GM23338 (cell line): ENCODE measurements around the gene FRAS1. TPM values are rescaled to one million over a fixed set of nuclear protein-coding genes. Genes with fewer than 3 reads are reported as not detected.

ENCODE experiments used
- ATAC-seq: fragments of 200-7000 bp; cut with Tn5 transposase; 3 replicates; pipeline ENCODE4 v1.9.1; 2020
- DNase-seq: peaks from one replicate; pipeline ENCODE4 v3.0.0-alpha.2; 2015; ENCODE audit warnings: low spot score
- H2AFZ ChIP-seq: fragments of 200-600 bp; sonication (generic); 2 replicates; pipeline ENCODE4 v1.8.0; 2016; ENCODE audit warnings: antibody characterized with exemption, mild to moderate bottlenecking, moderate library complexity
- H3F3A ChIP-seq: fragments of 200-600 bp; sonication (generic); replicated peaks from 2 replicates; pipeline ENCODE4 v1.8.0; 2017; ENCODE audit warnings: antibody characterized with exemption, mixed run types, low read depth
- H3K27ac ChIP-seq: fragments of 200-600 bp; sonication (generic); 2 replicates; pipeline ENCODE4 v1.6.1; 2016; ENCODE audit warnings: low read depth
- H3K27me3 ChIP-seq: fragments of 200-600 bp; sonication (generic); 2 replicates; pipeline ENCODE4 v1.8.0; 2016; ENCODE audit warnings: mild to moderate bottlenecking, mixed run types, moderate library complexity; ENCODE audit not compliant: insufficient read depth
- H3K36me3 ChIP-seq: fragments of 200-600 bp; sonication (generic); 2 replicates; pipeline ENCODE4 v1.8.0; 2016; ENCODE audit warnings: mild to moderate bottlenecking; ENCODE audit not compliant: insufficient read depth
- H3K4me1 ChIP-seq: fragments of 200-600 bp; sonication (generic); 2 replicates; pipeline ENCODE4 v1.8.0; 2016; ENCODE audit warnings: mild to moderate bottlenecking, moderate library complexity; ENCODE audit not compliant: insufficient read depth
- H3K4me2 ChIP-seq: fragments of 200-600 bp; sonication (generic); 2 replicates; pipeline ENCODE4 v1.7.1; 2017; ENCODE audit warnings: mixed run types
- H3K4me3 ChIP-seq: fragments of 200-600 bp; sonication (generic); 2 replicates; pipeline ENCODE4 v1.6.1; 2016; ENCODE audit warnings: mixed run types
- H3K79me2 ChIP-seq: fragments of 200-600 bp; sonication (generic); replicated peaks from 2 replicates; pipeline ENCODE4 v1.8.0; 2017; ENCODE audit warnings: mild to moderate bottlenecking; ENCODE audit not compliant: insufficient read depth
- H3K9me2 ChIP-seq: fragments of 200-600 bp; sonication (generic); 2 replicates; pipeline ENCODE4 v1.8.0; 2017; ENCODE audit not compliant: insufficient read depth
- H4K20me1 ChIP-seq: fragments of 200-600 bp; sonication (generic); replicated peaks from 2 replicates; pipeline ENCODE4 v1.8.0; 2017; ENCODE audit warnings: mild to moderate bottlenecking; ENCODE audit not compliant: insufficient read depth
- H3K27ac Mint-ChIP-seq: 2 replicates; pipeline ENCODE4 v1.8.0; 2020; ENCODE audit warnings: inconsistent platforms, mild to moderate bottlenecking, moderate library complexity, mixed read lengths
- H3K27me3 Mint-ChIP-seq: 3 replicates; pipeline ENCODE4 v1.8.0; 2022; ENCODE audit warnings: low read depth, mild to moderate bottlenecking, moderate library complexity, mixed read lengths, inconsistent platforms; ENCODE audit not compliant: insufficient read depth, poor library complexity
- H3K36me3 Mint-ChIP-seq: 3 replicates; pipeline ENCODE4 v1.8.0; 2021; ENCODE audit warnings: low read depth, mild to moderate bottlenecking, inconsistent platforms, moderate library complexity, mixed read lengths
- H3K4me1 Mint-ChIP-seq: 3 replicates; pipeline ENCODE4 v1.8.0; 2020; ENCODE audit warnings: mild to moderate bottlenecking, inconsistent platforms, mixed read lengths
- H3K4me3 Mint-ChIP-seq: 3 replicates; pipeline ENCODE4 v1.8.0; 2021; ENCODE audit warnings: moderate library complexity, mild to moderate bottlenecking, inconsistent platforms, mixed read lengths
- H3K9me3 Mint-ChIP-seq: 3 replicates; pipeline ENCODE4 v1.8.0; 2020; ENCODE audit warnings: moderate library complexity, mild to moderate bottlenecking, inconsistent platforms, mixed read lengths
- CREB1 ChIP-seq: fragments of 250-450 bp; sonication (Bioruptor Pico); IDR thresholded peaks from 2 replicates; pipeline ENCODE4 v1.5.0; 2020; ENCODE audit warnings: low read depth, mild to moderate bottlenecking, moderate library complexity
- CTCF ChIP-seq, 2 experiments: fragments of 200-600 bp in 1 of 2; sonication (generic) in 1 of 2; conservative IDR thresholded peaks; 2 replicates each; pipeline versions ENCODE4 v1.5.1 to v1.6.1; 2016 to 2017; ENCODE audit warnings: antibody characterized with exemption in 2 of 2, low read depth in 2 of 2, mild to moderate bottlenecking in 2 of 2, moderate library complexity in 1 of 2
- EZH2phosphoT487 ChIP-seq: fragments of 200-600 bp; sonication (generic); IDR thresholded peaks from one replicate; pipeline ENCODE4 v1.8.1; 2018; ENCODE audit warnings: antibody characterized with exemption; ENCODE audit not compliant: unreplicated experiment
- NANOG ChIP-seq: IDR thresholded peaks from 2 replicates; pipeline ENCODE4 v1.6.1; 2016; ENCODE audit warnings: antibody characterized with exemption, borderline replicate concordance
- REST ChIP-seq: IDR thresholded peaks from one replicate; pipeline ENCODE4 v1.6.1; 2018; ENCODE audit warnings: antibody characterized with exemption; ENCODE audit not compliant: unreplicated experiment
- ZNF114 ChIP-seq: fragments of 250-450 bp; sonication (Bioruptor Pico); IDR thresholded peaks from 2 replicates; pipeline ENCODE4 v1.5.0; 2020; ENCODE audit warnings: mild to moderate bottlenecking, moderate library complexity
- ZNF331 ChIP-seq: fragments of 250-450 bp; sonication (Bioruptor Pico); IDR thresholded peaks from 2 replicates; pipeline ENCODE4 v1.5.0; 2020; ENCODE audit warnings: low read depth, mild to moderate bottlenecking, moderate library complexity
- polyA plus RNA-seq: library from polyadenylated mRNA; unstranded; fragments of >200 nt; fragmentation: Nextera tagmentation; extraction: Ambion mirVana; gene quantifications from 2 replicates; pipeline ENCODE4 v1.2.1, GENCODE V29; 2016
- total RNA-seq: library from RNA; depleted of rRNA; stranded (reverse); fragments of >200 nt; shearing (Covaris generic); gene quantifications from 2 replicates; pipeline ENCODE4 v1.2.3, GENCODE V29; 2014

The FRAS1 gene
- total and polyA plus RNA-seq, 2 experiments from 2014 or later = 12.4 to 108 TPM

- TF ChIP-seq REST (no peak), EZH2phosphoT487 (no peak), CREB1 (CRISPR knock-in tag) (no peak), ZNF331 (CRISPR knock-in tag) (no peak), NANOG (no peak), ZNF114 (CRISPR knock-in tag) (no peak)
These were observed 456.4 kb downstream of the FRAS1 start (continued) for GRCh38 chr4:78513411-78513975.

- H3K36me3 ChIP-seq = peaks cover 11% of the 10 kb centered on the region
These were observed 460.0 kb downstream of the FRAS1 start for GRCh38 chr4:78517050-78517652.

More at GRCh38 chr4:78517050-78517652, 460.0 kb downstream of the FRAS1 start:
- Mint-ChIP-seq H3K4me3 (no peak overlapping the region), H3K4me1 (no peaks in the 10 kb centered on the region), H3K27ac (no peak overlapping the region), H3K36me3 (peaks cover 13% of the 10 kb centered on the region), H3K9me3 (no peaks in the 10 kb centered on the region), H3K27me3 (peaks cover 4% of the 10 kb centered on the region)
- H3K27me3 ChIP-seq = no peaks in the 10 kb centered on the region
- H3F3A ChIP-seq = no peaks in the 10 kb centered on the region
- no peak overlapping the region for H2AFZ ChIP-seq
- H4K20me1 ChIP-seq = no peaks in the 10 kb centered on the region
- peak; percentile 65 for DNase-seq
- peak; percentile 47 for ATAC-seq
- no peaks in the 10 kb centered on the region for H3K4me1 ChIP-seq
- H3K79me2 ChIP-seq = no peaks in the 10 kb centered on the region
- H3K4me2 ChIP-seq = no peak overlapping the region
- H3K9me2 ChIP-seq = no peaks in the 10 kb centered on the region
- TF ChIP-seq CTCF (conservative IDR thresholded peaks at IDR 0.05; ENCODE audit: low read depth in 2 of 2) = peak; percentile 65 to 73
- TF ChIP-seq NANOG = no peak
- no peak overlapping the region for H3K27ac ChIP-seq
- no peak overlapping the region for H3K4me3 ChIP-seq
